HEK293 (cell line): ENCODE measurements around the gene G6PD.

Experiments used
- AEBP2 ChIP-seq: fragments of 450-650 bp; formaldehyde crosslinking; IDR thresholded peaks from 2 replicates; pipeline ENCODE4 v1.5.1; 2016; ENCODE audit warnings: missing biosample characterization, missing genetic modification characterization, borderline replicate concordance
- ATF2 ChIP-seq: fragments of 450-650 bp; formaldehyde crosslinking; IDR thresholded peaks from 2 replicates; pipeline ENCODE4 v1.5.1; 2016; ENCODE audit warnings: missing biosample characterization, missing genetic modification characterization, low read depth
- BCL11A ChIP-seq: fragments of 450-650 bp; formaldehyde crosslinking; IDR thresholded peaks from 2 replicates; pipeline ENCODE4 v1.5.1; 2016; ENCODE audit warnings: low read depth, missing biosample characterization, missing genetic modification characterization
- FEZF1 ChIP-seq: fragments of 450-650 bp; formaldehyde crosslinking; IDR thresholded peaks from 2 replicates; pipeline ENCODE4 v1.5.1; 2016; ENCODE audit warnings: missing biosample characterization, missing genetic modification characterization
- GFI1B ChIP-seq: fragments of 450-650 bp; formaldehyde crosslinking; IDR thresholded peaks from 2 replicates; pipeline ENCODE4 v1.5.1; 2016; ENCODE audit warnings: missing biosample characterization, missing genetic modification characterization
- KLF7 ChIP-seq: fragments of 450-650 bp; formaldehyde crosslinking; IDR thresholded peaks from 2 replicates; pipeline ENCODE4 v1.5.1; 2016; ENCODE audit warnings: missing biosample characterization, missing genetic modification characterization, borderline replicate concordance
- PRDM10 ChIP-seq: fragments of 450-650 bp; formaldehyde crosslinking; IDR thresholded peaks from 2 replicates; pipeline ENCODE4 v1.5.1; 2016; ENCODE audit warnings: missing biosample characterization, missing genetic modification characterization
- SP2 ChIP-seq: fragments of 450-650 bp; formaldehyde crosslinking; IDR thresholded peaks from 2 replicates; pipeline ENCODE4 v1.5.1; 2016; ENCODE audit warnings: missing biosample characterization, missing genetic modification characterization
- ZBTB1 ChIP-seq: fragments of 450-650 bp; formaldehyde crosslinking; IDR thresholded peaks from 2 replicates; pipeline ENCODE4 v1.5.1; 2016; ENCODE audit warnings: missing biosample characterization, missing genetic modification characterization
- ZBTB7A ChIP-seq: fragments of 450-650 bp; formaldehyde crosslinking; IDR thresholded peaks from 2 replicates; pipeline ENCODE4 v1.5.1; 2016; ENCODE audit warnings: low read depth, missing biosample characterization, missing genetic modification characterization
- ZEB2 ChIP-seq: fragments of 450-650 bp; formaldehyde crosslinking; IDR thresholded peaks from 2 replicates; pipeline ENCODE4 v1.5.1; 2016; ENCODE audit warnings: missing biosample characterization, missing genetic modification characterization
- ZFP37 ChIP-seq: fragments of 450-650 bp; formaldehyde crosslinking; IDR thresholded peaks from 2 replicates; pipeline ENCODE4 v1.5.1; 2016; ENCODE audit warnings: missing biosample characterization, missing genetic modification characterization
- ZNF169 ChIP-seq: fragments of 450-650 bp; formaldehyde crosslinking; IDR thresholded peaks from 2 replicates; pipeline ENCODE4 v1.5.1; 2016; ENCODE audit warnings: missing biosample characterization, missing genetic modification characterization
- ZNF175 ChIP-seq: fragments of 450-650 bp; formaldehyde crosslinking; IDR thresholded peaks from 2 replicates; pipeline ENCODE4 v1.5.1; 2016; ENCODE audit warnings: missing biosample characterization, missing genetic modification characterization
- ZNF221 ChIP-seq: fragments of 450-650 bp; formaldehyde crosslinking; IDR thresholded peaks from 2 replicates; pipeline ENCODE4 v1.5.1; 2017; ENCODE audit warnings: missing biosample characterization, missing genetic modification characterization, borderline replicate concordance
- ZNF274 ChIP-seq, 2 experiments: fragments of 200-500 bp in 1 of 2; fragments of 450-650 bp in 1 of 2; sonication (Bioruptor generic) in 1 of 2; formaldehyde crosslinking in 1 of 2; IDR thresholded peaks; 2 replicates each; pipeline versions ENCODE4 v1.5.1 to v1.6.1; 2014 to 2016; ENCODE audit warnings: borderline replicate concordance in 1 of 2, inconsistent platforms in 1 of 2, low read length in 1 of 2, missing biosample characterization in 1 of 2, missing genetic modification characterization in 1 of 2
- ZNF302 ChIP-seq: fragments of 450-650 bp; formaldehyde crosslinking; IDR thresholded peaks from 2 replicates; pipeline ENCODE4 v1.5.1; 2016; ENCODE audit warnings: missing biosample characterization, missing genetic modification characterization, low read depth
- ZNF335 ChIP-seq: fragments of 450-650 bp; formaldehyde crosslinking; conservative IDR thresholded peaks from 2 replicates; pipeline ENCODE4 v1.5.1; 2016; ENCODE audit warnings: missing biosample characterization, missing genetic modification characterization
- ZNF341 ChIP-seq: fragments of 450-650 bp; formaldehyde crosslinking; IDR thresholded peaks from 2 replicates; pipeline ENCODE4; 2016; ENCODE audit warnings: low read depth, missing biosample characterization, missing genetic modification characterization
- ZNF433 ChIP-seq: fragments of 450-650 bp; formaldehyde crosslinking; IDR thresholded peaks from 2 replicates; pipeline ENCODE4 v1.5.1; 2016; ENCODE audit warnings: missing biosample characterization, missing genetic modification characterization, low read depth
- ZNF544 ChIP-seq: fragments of 450-650 bp; formaldehyde crosslinking; IDR thresholded peaks from 2 replicates; pipeline ENCODE4 v1.5.0; 2017; ENCODE audit warnings: missing biosample characterization, missing genetic modification characterization
- ZNF549 ChIP-seq: fragments of 450-650 bp; IDR thresholded peaks from 2 replicates; pipeline ENCODE4 v1.5.1; 2018; ENCODE audit warnings: missing biosample characterization, missing genetic modification characterization, mild to moderate bottlenecking, inconsistent platforms, moderate library complexity
- ZNF600 ChIP-seq: fragments of 450-650 bp; formaldehyde crosslinking; IDR thresholded peaks from 2 replicates; pipeline ENCODE4 v1.5.1; 2016; ENCODE audit warnings: missing biosample characterization, missing genetic modification characterization
- ZNF623 ChIP-seq: fragments of 450-650 bp; formaldehyde crosslinking; IDR thresholded peaks from 2 replicates; pipeline ENCODE4 v1.5.1; 2016; ENCODE audit warnings: missing biosample characterization, missing genetic modification characterization
- ZNF626 ChIP-seq: fragments of 450-650 bp; sonication (Bioruptor Pico); formaldehyde crosslinking; IDR thresholded peaks from 2 replicates; pipeline ENCODE4 v1.5.1; 2018; ENCODE audit warnings: missing biosample characterization, missing genetic modification characterization, inconsistent platforms
- ZNF692 ChIP-seq: fragments of 450-650 bp; formaldehyde crosslinking; IDR thresholded peaks from 2 replicates; pipeline ENCODE4 v1.5.1; 2016; ENCODE audit warnings: missing biosample characterization, missing genetic modification characterization
- ZNF837 ChIP-seq: fragments of 450-650 bp; formaldehyde crosslinking; IDR thresholded peaks from 2 replicates; pipeline ENCODE4 v1.5.1; 2016; ENCODE audit warnings: missing biosample characterization, missing genetic modification characterization
- TF ChIP-seq, protein P1 (sequence below): fragments of 450-650 bp; formaldehyde crosslinking; IDR thresholded peaks from 2 replicates; pipeline ENCODE4 v1.5.1; 2017; ENCODE audit warnings: missing biosample characterization, mild to moderate bottlenecking, missing genetic modification characterization, moderate library complexity
- TF ChIP-seq, protein P2 (sequence below): sonication (generic); formaldehyde crosslinking; IDR thresholded peaks from 2 replicates; pipeline ENCODE4 v1.8.1; 2022; ENCODE audit warnings: mild to moderate bottlenecking, moderate library complexity, missing genetic modification reagents

G6PD gene

GRCh38 chrX:154490414-154491083, 56.1 kb downstream of the G6PD start, which contains the start of gene SLC10A3 (continued):
- TF ChIP-seq ATF2 (tag by site-specific recombination) (no peak), ZNF837 (tag by site-specific recombination) (no peak), ZNF221 (tag by site-specific recombination) (no peak), GFI1B (tag by site-specific recombination) (no peak), KLF7 (tag by site-specific recombination) (no peak), ZNF549 (tag by site-specific recombination) (no peak), ZNF626 (tag by site-specific recombination) (no peak), PRDM10 (tag by site-specific recombination) (0 out of 2 replicates have a peak, but pooled peaks have one; percentile 63), SP2 (peak; percentile 83), FEZF1 (tag by site-specific recombination) (no peak), ZNF175 (tag by site-specific recombination) (no peak), BCL11A (no peak), ZNF544 (tag by site-specific recombination) (no peak), ZFP37 (no peak), ZNF302 (tag by site-specific recombination) (no peak), ZNF623 (tag by site-specific recombination) (no peak), ZNF433 (tag by site-specific recombination) (no peak), AEBP2 (tag by site-specific recombination) (no peak), ZNF169 (no peak), ZNF341 (tag by site-specific recombination) (no peak; the same call in 1 of the 2 replicates), ZBTB1 (no peak), ZNF274 (IDR thresholded peaks at IDR 0.05; ENCODE audit: low read length) (no peak), ZNF274 (tag by site-specific recombination; IDR thresholded peaks at IDR 0.05; ENCODE audit: borderline replicate concordance) (no peak), ZNF692 (tag by site-specific recombination) (no peak), ZEB2 (tag by site-specific recombination) (peak; percentile 63), ZBTB7A (no peak), ZNF335 (tag by site-specific recombination) (no peak), ZNF600 (tag by site-specific recombination) (peak; percentile 62)
- TF ChIP-seq, protein P1, sequence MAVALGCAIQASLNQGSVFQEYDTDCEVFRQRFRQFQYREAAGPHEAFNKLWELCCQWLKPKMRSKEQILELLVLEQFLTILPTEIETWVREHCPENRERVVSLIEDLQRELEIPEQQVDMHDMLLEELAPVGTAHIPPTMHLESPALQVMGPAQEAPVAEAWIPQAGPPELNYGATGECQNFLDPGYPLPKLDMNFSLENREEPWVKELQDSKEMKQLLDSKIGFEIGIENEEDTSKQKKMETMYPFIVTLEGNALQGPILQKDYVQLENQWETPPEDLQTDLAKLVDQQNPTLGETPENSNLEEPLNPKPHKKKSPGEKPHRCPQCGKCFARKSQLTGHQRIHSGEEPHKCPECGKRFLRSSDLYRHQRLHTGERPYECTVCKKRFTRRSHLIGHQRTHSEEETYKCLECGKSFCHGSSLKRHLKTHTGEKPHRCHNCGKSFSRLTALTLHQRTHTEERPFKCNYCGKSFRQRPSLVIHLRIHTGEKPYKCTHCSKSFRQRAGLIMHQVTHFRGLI (tag by site-specific recombination), result 0 out of 2 replicates have a peak, but pooled peaks have one; percentile 53
- TF ChIP-seq, protein P2, sequence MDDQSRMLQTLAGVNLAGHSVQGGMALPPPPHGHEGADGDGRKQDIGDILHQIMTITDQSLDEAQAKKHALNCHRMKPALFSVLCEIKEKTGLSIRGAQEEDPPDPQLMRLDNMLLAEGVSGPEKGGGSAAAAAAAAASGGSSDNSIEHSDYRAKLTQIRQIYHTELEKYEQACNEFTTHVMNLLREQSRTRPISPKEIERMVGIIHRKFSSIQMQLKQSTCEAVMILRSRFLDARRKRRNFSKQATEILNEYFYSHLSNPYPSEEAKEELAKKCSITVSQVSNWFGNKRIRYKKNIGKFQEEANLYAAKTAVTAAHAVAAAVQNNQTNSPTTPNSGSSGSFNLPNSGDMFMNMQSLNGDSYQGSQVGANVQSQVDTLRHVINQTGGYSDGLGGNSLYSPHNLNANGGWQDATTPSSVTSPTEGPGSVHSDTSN (CRISPR knock-in tag), result no peak
